Naive B cell (primary cell): ENCODE results near the gene ZBTB16. TPM values are rescaled to one million over a fixed set of nuclear protein-coding genes. Genes with fewer than 3 reads are reported as not detected.

Experiments
- ATAC-seq, 2 donors: fragments of 150-1000 bp; cut with Tn5 transposase; 2 replicates each; pipeline ENCODE4 v1.10.0; 2021; ENCODE audit warnings: low read depth in 2 of 2, mild to moderate bottlenecking in 2 of 2, moderate library complexity in 2 of 2
- DNase-seq: peaks from one replicate; pipeline ENCODE4 v3.0.0; 2022
- H3K27ac Mint-ChIP-seq, 6 donors: one replicate each; pipeline ENCODE4 v1.8.0; 2020 to 2022; ENCODE audit warnings: mild to moderate bottlenecking in 6 of 6, mixed read lengths in 6 of 6, moderate library complexity in 5 of 6, inconsistent platforms in 2 of 6
- H3K27me3 Mint-ChIP-seq, 3 donors: one replicate each; pipeline ENCODE4 v1.8.0; 2021 to 2022; ENCODE audit warnings: mixed read lengths in 3 of 3, mild to moderate bottlenecking in 1 of 3
- H3K36me3 Mint-ChIP-seq, 2 donors: one replicate each; pipeline ENCODE4 v1.8.0; 2020 to 2022; ENCODE audit warnings: mixed read lengths in 2 of 2, inconsistent platforms in 1 of 2, mild to moderate bottlenecking in 1 of 2
- H3K4me1 Mint-ChIP-seq, 3 donors: one replicate each; pipeline ENCODE4 v1.8.0; 2020 to 2022; ENCODE audit warnings: mixed read lengths in 3 of 3, inconsistent platforms in 1 of 3, mild to moderate bottlenecking in 1 of 3, moderate library complexity in 1 of 3
- H3K4me3 Mint-ChIP-seq, 8 donors: one replicate each; pipeline ENCODE4 v1.8.0; 2020 to 2022; ENCODE audit warnings: mild to moderate bottlenecking in 8 of 8, mixed read lengths in 8 of 8, moderate library complexity in 8 of 8, inconsistent platforms in 2 of 8
- H3K9me3 Mint-ChIP-seq, 7 donors: one replicate each; pipeline ENCODE4 v1.8.0; 2020 to 2022; ENCODE audit warnings: mixed read lengths in 7 of 7, mild to moderate bottlenecking in 5 of 7, inconsistent platforms in 2 of 7, moderate library complexity in 1 of 7
- polyA plus RNA-seq, 6 donors: library from polyadenylated mRNA; unstranded; fragments of 300-500 nt; fragmentation: Illumina TruSeq; gene quantifications; one replicate each; pipeline ENCODE4 v1.2.3, GENCODE V29; 2021; ENCODE audit warnings: low read depth in 6 of 6

The ZBTB16 gene
- polyA plus RNA-seq, 6 donors from 2014 or later: 10.0 to 178 (median 50.5) TPM

DNA sequence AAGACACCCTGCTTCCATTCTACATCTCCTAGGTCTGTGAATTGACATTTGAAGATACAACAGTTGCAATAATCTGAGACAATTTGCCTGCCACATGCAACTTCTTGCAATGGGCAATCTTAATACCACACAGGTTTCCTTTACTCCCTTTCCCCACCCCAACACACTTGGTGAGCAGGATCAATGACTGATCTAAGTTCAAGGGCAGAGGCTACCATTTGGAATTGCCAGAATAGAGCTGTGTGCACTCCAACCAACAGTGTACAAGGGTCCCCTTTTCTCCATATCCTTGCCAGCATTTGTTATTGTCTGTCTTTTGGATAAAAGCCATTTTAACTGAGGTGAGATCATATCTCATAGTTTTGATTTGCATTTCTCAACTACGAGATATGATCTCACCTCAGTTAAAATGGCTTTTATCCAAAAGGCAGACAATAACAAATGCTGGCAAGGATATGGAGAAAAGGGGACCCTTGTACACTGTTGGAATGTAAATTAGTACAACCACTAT lies 233.7 kb downstream of the ZBTB16 start:
- H3K36me3 Mint-ChIP-seq: no peaks in the 10 kb centered on the region
- H3K4me3 Mint-ChIP-seq: no peak overlapping the region
- no peak overlapping the region for H3K27ac Mint-ChIP-seq
- H3K4me1 Mint-ChIP-seq: no peaks in the 10 kb centered on the region
- DNase-seq (no peak), ATAC-seq (no peak)
- H3K27me3 Mint-ChIP-seq: peaks cover 20 to 34% (median 32%) of the 10 kb centered on the region in 3 donors
- H3K9me3 Mint-ChIP-seq: peaks cover 0 to 3% (median 0%) of the 10 kb centered on the region in 7 donors

GRCh38 chr11:114295676-114296604 lies 236.4 kb downstream of the ZBTB16 start, which contains the start of gene NNMT:
Gene NNMT, plus strand, starts transcription at chr11:114296399. Its CDS starts 158 bp downstream, at chr11:114296557.
- Mint-ChIP-seq H3K4me1 (no peaks in the 10 kb centered on the region), H3K27ac (peak within 1 kb of the TSS in 2 of 6 donors; percentile 30 to 51), H3K4me3 (no peak within 1 kb of the TSS), H3K27me3 (peaks cover 23 to 28% (median 26%) of the 10 kb centered on the region in 3 donors), H3K36me3 (no peaks in the 10 kb centered on the region), H3K9me3 (peaks cover 0 to 14% (median 10%) of the 10 kb centered on the region in 7 donors)
- DNase-seq: no peak
- ATAC-seq: no peak

- H3K9me3 Mint-ChIP-seq: peaks cover 5 to 21% (median 14%) of the 10 kb centered on the region in 7 donors
- no peak for ATAC-seq
- H3K4me1 Mint-ChIP-seq: no peaks in the 10 kb centered on the region
Observed at GRCh38 chr11:114296605-114297372, 237.3 kb downstream of the ZBTB16 start.

DNA sequence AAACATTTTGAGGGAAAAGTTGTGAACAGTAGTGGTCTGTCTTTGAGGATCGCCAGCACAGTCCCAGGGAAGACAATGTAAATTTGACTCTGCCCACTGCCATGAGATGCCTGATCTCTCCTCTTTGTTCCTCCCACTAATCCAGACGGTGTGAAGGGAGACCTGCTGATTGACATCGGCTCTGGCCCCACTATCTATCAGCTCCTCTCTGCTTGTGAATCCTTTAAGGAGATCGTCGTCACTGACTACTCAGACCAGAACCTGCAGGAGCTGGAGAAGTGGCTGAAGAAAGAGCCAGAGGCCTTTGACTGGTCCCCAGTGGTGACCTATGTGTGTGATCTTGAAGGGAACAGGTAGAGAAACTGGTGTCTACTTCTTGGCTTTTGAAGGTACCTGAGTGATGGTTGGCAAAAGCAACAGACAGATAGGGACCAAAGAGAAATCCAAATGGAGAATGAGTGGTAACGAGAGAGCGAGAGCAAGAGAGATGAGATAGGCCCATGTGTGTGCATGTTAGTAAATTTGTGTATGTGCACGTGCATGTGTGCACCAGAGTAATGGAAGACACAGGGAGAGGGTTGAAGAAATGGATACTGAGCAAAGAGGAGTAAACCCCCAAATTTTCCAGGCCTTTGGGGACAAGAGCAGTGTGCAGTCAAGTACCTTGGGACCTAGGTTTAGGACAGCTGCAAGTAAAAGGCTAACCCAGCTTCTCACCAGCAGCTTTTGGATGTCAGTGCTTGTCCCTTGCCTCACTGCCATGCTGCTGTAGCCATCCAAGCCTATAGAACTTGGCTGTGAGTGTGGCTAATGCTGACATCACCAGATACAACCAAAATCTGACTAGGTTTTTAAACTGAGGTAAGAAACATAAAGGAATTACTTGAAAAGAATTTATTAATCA lies 238.5 kb downstream of the ZBTB16 start:
- Mint-ChIP-seq H3K4me3 (no peak overlapping the region), H3K4me1 (no peaks in the 10 kb centered on the region), H3K9me3 (peaks cover 7 to 31% (median 14%) of the 10 kb centered on the region in 7 donors), H3K27me3 (peaks cover 16 to 30% (median 28%) of the 10 kb centered on the region in 3 donors), H3K27ac (no peak overlapping the region), H3K36me3 (peaks cover 0 to 4% of the 10 kb centered on the region in 2 donors)
- no peak for ATAC-seq
- no peak for DNase-seq

More at GRCh38 chr11:114296605-114297372, 237.3 kb downstream of the ZBTB16 start:
- H3K4me3 Mint-ChIP-seq: no peak overlapping the region
- DNase-seq: no peak
- H3K36me3 Mint-ChIP-seq: no peaks in the 10 kb centered on the region
- no peak overlapping the region for H3K27ac Mint-ChIP-seq
- peaks cover 22 to 30% (median 28%) of the 10 kb centered on the region in 3 donors for H3K27me3 Mint-ChIP-seq

- Mint-ChIP-seq H3K36me3 (peaks cover 0 to 4% of the 10 kb centered on the region in 2 donors), H3K27me3 (peaks cover 14 to 28% (median 28%) of the 10 kb centered on the region in 3 donors), H3K4me3 (no peak overlapping the region), H3K9me3 (peaks cover 7 to 31% (median 14%) of the 10 kb centered on the region in 7 donors), H3K4me1 (no peaks in the 10 kb centered on the region), H3K27ac (no peak overlapping the region)
- no peak for DNase-seq
- ATAC-seq: no peak
Observed at GRCh38 chr11:114298710-114299109, 239.2 kb downstream of the ZBTB16 start.

Other genes starting within 250 kb of the ZBTB16 start
- gene USP28, start 184.1 kb upstream of the ZBTB16 start, polyA plus RNA-seq: 100 to 1,000 TPM in 4 of 6 donors, 10 to 100 TPM in 2; 64.6 to 132 (median 109) TPM
- not detected for gene HTR3B, start 154.9 kb upstream of the ZBTB16 start, polyA plus RNA-seq
- 10 to 100 TPM in 1 of 6 donors, 1 to 10 TPM in 5; 1.8 to 16.1 (median 4.4) TPM for gene HTR3A, start 84.6 kb upstream of the ZBTB16 start, polyA plus RNA-seq
- gene NNMT, start 236.7 kb downstream of the ZBTB16 start, polyA plus RNA-seq: under 1 TPM in 1 of 6 donors, not detected in 5; 0.64 TPM